CD8-positive, alpha-beta memory T cell (primary cell): ENCODE data around the gene HIRA. TPM values are rescaled to one million over a fixed set of nuclear protein-coding genes. Genes with fewer than 3 reads are reported as not detected.

Experiments
- CTCF ChIA-PET: fragments of 350-600 bp; sonication (Branson Sonifier 250); formaldehyde crosslinking; loops from one replicate; lab custom pipeline; 2021; ENCODE audit warnings: antibody characterized with exemption; lab: Charles Lee
- POLR2A ChIA-PET: fragments of 350-600 bp; sonication (Branson Sonifier 250); formaldehyde crosslinking; loops from one replicate; lab custom pipeline; 2021; ENCODE audit warnings: antibody characterized with exemption; lab: Charles Lee
- DNase-seq, 5 donors: peaks; one replicate each; pipeline versions ENCODE4 v3.0.0 to v3.0.0-alpha.2; 2020 to 2022; ENCODE audit warnings: mixed read lengths in 1 of 5
- H3K27ac ChIP-seq: one replicate; pipeline ENCODE4 v1.7.0; 2013; ENCODE audit warnings: low read depth, mild to moderate bottlenecking, low read length, moderate library complexity
- H3K27me3 ChIP-seq: 2 replicates; pipeline ENCODE4 v1.7.0; 2013; ENCODE audit warnings: low read length, mild to moderate bottlenecking; ENCODE audit not compliant: insufficient read depth, poor library complexity, severe bottlenecking
- H3K36me3 ChIP-seq: 2 replicates; pipeline ENCODE4 v1.7.0; 2013; ENCODE audit warnings: mild to moderate bottlenecking, low read length, moderate library complexity; ENCODE audit not compliant: insufficient read depth
- H3K4me1 ChIP-seq: 2 replicates; pipeline ENCODE4 v1.7.0; 2013; ENCODE audit warnings: mild to moderate bottlenecking, low read length, moderate library complexity; ENCODE audit not compliant: insufficient read depth
- H3K4me3 ChIP-seq: 2 replicates; pipeline ENCODE4 v1.7.0; 2013; ENCODE audit warnings: mild to moderate bottlenecking, low read length
- H3K9me3 ChIP-seq: 2 replicates; pipeline ENCODE4 v1.7.0; 2013; ENCODE audit warnings: mild to moderate bottlenecking, low read length
- H3K27ac Mint-ChIP-seq, 8 donors: one replicate each; pipeline ENCODE4 v1.8.0; 2020 to 2021; ENCODE audit warnings: mixed read lengths in 8 of 8, mild to moderate bottlenecking in 6 of 8, inconsistent platforms in 3 of 8, moderate library complexity in 3 of 8
- H3K27me3 Mint-ChIP-seq, 2 donors: one replicate each; pipeline ENCODE4 v1.8.0; 2020 to 2021; ENCODE audit warnings: mixed read lengths in 2 of 2, mild to moderate bottlenecking in 1 of 2, moderate library complexity in 1 of 2
- H3K36me3 Mint-ChIP-seq, 3 donors: one replicate each; pipeline ENCODE4 v1.8.0; 2020 to 2021; ENCODE audit warnings: mixed read lengths in 3 of 3, inconsistent platforms in 1 of 3, mild to moderate bottlenecking in 1 of 3
- H3K4me1 Mint-ChIP-seq, 3 donors: one replicate each; pipeline ENCODE4 v1.8.0; 2020 to 2021; ENCODE audit warnings: mixed read lengths in 3 of 3, inconsistent platforms in 1 of 3, mild to moderate bottlenecking in 1 of 3
- H3K4me3 Mint-ChIP-seq, 7 donors: one replicate each; pipeline ENCODE4 v1.8.0; 2020 to 2021; ENCODE audit warnings: mixed read lengths in 7 of 7, mild to moderate bottlenecking in 6 of 7, moderate library complexity in 4 of 7, inconsistent platforms in 2 of 7
- H3K9me3 Mint-ChIP-seq, 5 donors: one replicate each; pipeline ENCODE4 v1.8.0; 2020 to 2022; ENCODE audit warnings: mixed read lengths in 5 of 5, mild to moderate bottlenecking in 3 of 5, moderate library complexity in 2 of 5, inconsistent platforms in 1 of 5
- polyA plus RNA-seq: library from polyadenylated mRNA; unstranded; fragments of 300-500 nt; fragmentation: Illumina TruSeq; gene quantifications from one replicate; pipeline ENCODE4 v1.2.3, GENCODE V29; 2021
- total RNA-seq, 2 experiments: library from RNA; stranded (reverse); gene quantifications; one replicate each; pipeline ENCODE4 v1.2.3, GENCODE V29; 2021

HIRA gene
- total and polyA plus RNA-seq, 3 experiments from 2014 or later: 4.6 to 44.8 (median 38.5) TPM

DNA sequence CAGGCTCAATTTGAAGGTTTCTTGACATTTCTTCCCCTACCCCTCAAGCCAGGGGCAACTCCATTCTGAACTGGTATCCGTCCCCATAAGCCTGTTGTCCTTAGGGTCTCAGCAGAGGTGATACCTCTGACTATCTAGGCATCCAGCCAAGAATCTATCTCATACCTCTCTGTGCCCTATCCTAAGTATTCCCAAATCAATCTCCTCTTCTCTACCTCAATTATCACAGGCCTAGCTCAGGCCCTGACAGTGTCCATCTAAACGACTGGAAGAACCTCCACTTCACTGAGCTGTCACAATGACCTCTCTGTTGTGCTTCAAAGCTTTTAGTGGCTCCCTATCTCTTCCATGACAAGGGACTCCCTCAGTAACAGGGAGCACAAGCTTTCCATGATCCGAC, 26.9 kb downstream of the HIRA start:
- Mint-ChIP-seq H3K27ac (peak overlapping the region in 3 of 8 donors; percentile 48 to 71 (median 53)), H3K36me3 (peaks cover 10 to 88% (median 31%) of the 10 kb centered on the region in 3 donors), H3K9me3 (no peaks in the 10 kb centered on the region), H3K27me3 (no peaks in the 10 kb centered on the region), H3K4me1 (peaks cover 0 to 1% (median 0%) of the 10 kb centered on the region in 3 donors), H3K4me3 (no peak overlapping the region)
- Histone ChIP-seq H3K4me3 (no peak overlapping the region), H3K4me1 (peaks cover 4% of the 10 kb centered on the region), H3K36me3 (peaks cover 40% of the 10 kb centered on the region), H3K27ac (no peak overlapping the region), H3K27me3 (no peaks in the 10 kb centered on the region), H3K9me3 (no peaks in the 10 kb centered on the region)
- ChIA-PET CTCF (interaction anchor here (1.4 kb wide), 1 partner anchor 15 kb away, joined by 3 read pairs; no protein-coding TSS in a partner anchor), POLR2A (no interaction called here)
- DNase-seq: no peak

GRCh38 chr22:19402642-19403191, 28.8 kb downstream of the HIRA start:
- ChIA-PET CTCF (interaction anchor here (1.3 kb wide), 1 partner anchor 9 kb away, joined by 3 read pairs; no protein-coding TSS in a partner anchor), POLR2A (no interaction called here)
- Histone ChIP-seq H3K36me3 (peaks cover 42% of the 10 kb centered on the region), H3K27ac (no peak overlapping the region), H3K27me3 (no peaks in the 10 kb centered on the region), H3K9me3 (no peaks in the 10 kb centered on the region), H3K4me3 (no peak overlapping the region), H3K4me1 (peaks cover 4% of the 10 kb centered on the region)
- Mint-ChIP-seq H3K36me3 (peaks cover 10 to 87% (median 31%) of the 10 kb centered on the region in 3 donors), H3K4me1 (peaks cover 0 to 1% (median 0%) of the 10 kb centered on the region in 3 donors), H3K9me3 (no peaks in the 10 kb centered on the region), H3K27ac (peak overlapping the region in 1 of 8 donors; percentile 9), H3K4me3 (no peak overlapping the region), H3K27me3 (no peaks in the 10 kb centered on the region)
- no peak for DNase-seq

DNA sequence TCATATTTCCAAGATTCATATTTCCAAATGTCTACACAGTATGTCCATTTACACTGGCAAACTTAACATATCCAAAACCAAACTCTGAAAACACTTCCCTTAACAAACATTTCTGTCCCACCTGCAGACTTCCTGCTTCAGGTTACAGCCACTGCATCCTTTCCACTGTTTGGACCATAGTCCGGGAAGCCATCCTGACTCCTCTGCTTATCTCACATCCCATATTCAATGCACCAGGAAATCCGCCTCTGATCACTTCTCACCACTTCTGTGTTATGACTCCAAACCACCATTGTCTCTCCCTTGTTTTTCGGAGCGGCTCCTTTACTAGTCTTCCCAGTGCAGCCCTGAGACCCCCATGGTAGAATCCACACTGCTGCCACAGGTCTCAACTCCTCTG, 30.1 kb downstream of the HIRA start:
- Histone ChIP-seq H3K36me3 (peaks cover 42% of the 10 kb centered on the region), H3K27ac (no peak overlapping the region), H3K9me3 (no peaks in the 10 kb centered on the region), H3K4me3 (no peak overlapping the region), H3K27me3 (no peaks in the 10 kb centered on the region), H3K4me1 (peaks cover 10% of the 10 kb centered on the region)
- peak overlapping the region in 5 of 8 donors; percentile 20 to 96 (median 72) for H3K27ac Mint-ChIP-seq
- no peaks in the 10 kb centered on the region for H3K27me3 Mint-ChIP-seq
- no peak for DNase-seq
- H3K4me1 Mint-ChIP-seq: peaks cover 0 to 1% (median 0%) of the 10 kb centered on the region in 3 donors
- POLR2A ChIA-PET: no interaction called here
- H3K9me3 Mint-ChIP-seq: no peaks in the 10 kb centered on the region
- CTCF ChIA-PET: no interaction called here
- H3K36me3 Mint-ChIP-seq: peaks cover 4 to 87% (median 30%) of the 10 kb centered on the region in 3 donors
- no peak overlapping the region for H3K4me3 Mint-ChIP-seq

- no peaks in the 10 kb centered on the region for H3K27me3 Mint-ChIP-seq
- Histone ChIP-seq H3K36me3 (peaks cover 42% of the 10 kb centered on the region), H3K27me3 (no peaks in the 10 kb centered on the region), H3K27ac (no peak overlapping the region), H3K9me3 (no peaks in the 10 kb centered on the region), H3K4me1 (peaks cover 10% of the 10 kb centered on the region), H3K4me3 (no peak overlapping the region)
- H3K36me3 Mint-ChIP-seq: peaks cover 4 to 85% (median 26%) of the 10 kb centered on the region in 3 donors
- ChIA-PET POLR2A (no interaction called here), CTCF (no interaction called here)
- no peak for DNase-seq
- H3K4me3 Mint-ChIP-seq: no peak overlapping the region
- H3K4me1 Mint-ChIP-seq: peaks cover 0 to 1% (median 0%) of the 10 kb centered on the region in 3 donors
- no peaks in the 10 kb centered on the region for H3K9me3 Mint-ChIP-seq
- peak overlapping the region in 6 of 8 donors; percentile 53 to 93 (median 69) for H3K27ac Mint-ChIP-seq
These were observed 30.7 kb downstream of the HIRA start for GRCh38 chr22:19400881-19401280.

DNA sequence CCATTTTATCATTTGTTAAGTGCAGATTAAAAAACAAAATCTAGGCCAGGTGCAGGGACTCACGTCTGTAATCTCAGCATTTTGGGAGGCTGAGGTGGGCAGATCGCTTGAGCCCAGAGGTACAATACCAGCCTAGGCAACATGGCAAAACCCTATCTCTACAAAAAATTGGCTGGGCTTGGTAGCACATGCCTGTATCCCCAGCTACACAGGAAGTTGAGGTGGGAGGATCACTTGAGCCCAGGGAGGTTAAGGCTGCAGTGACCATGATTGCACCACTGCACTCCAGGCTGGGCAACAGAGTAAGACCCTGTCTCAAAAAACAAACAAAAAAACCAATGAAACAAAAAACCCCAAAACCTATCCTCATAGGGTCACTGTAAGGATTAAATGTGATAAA, 32.9 kb downstream of the HIRA start:
- no peak overlapping the region for H3K4me3 Mint-ChIP-seq
- Histone ChIP-seq H3K4me1 (peaks cover 6% of the 10 kb centered on the region), H3K27me3 (no peaks in the 10 kb centered on the region), H3K9me3 (no peaks in the 10 kb centered on the region), H3K36me3 (peaks cover 45% of the 10 kb centered on the region), H3K4me3 (no peak overlapping the region), H3K27ac (peak overlapping the region; percentile 12)
- no peaks in the 10 kb centered on the region for H3K9me3 Mint-ChIP-seq
- H3K36me3 Mint-ChIP-seq: peaks cover 0 to 86% (median 22%) of the 10 kb centered on the region in 3 donors
- POLR2A ChIA-PET: no interaction called here
- H3K27ac Mint-ChIP-seq: peak overlapping the region in 2 of 8 donors; percentile 29 to 57
- CTCF ChIA-PET: no interaction called here
- H3K27me3 Mint-ChIP-seq: no peaks in the 10 kb centered on the region
- H3K4me1 Mint-ChIP-seq: peaks cover 0 to 1% (median 0%) of the 10 kb centered on the region in 3 donors
- no peak for DNase-seq

- peaks cover 6% of the 10 kb centered on the region for H3K4me1 ChIP-seq
- Mint-ChIP-seq H3K36me3 (peaks cover 0 to 88% (median 23%) of the 10 kb centered on the region in 3 donors), H3K4me1 (peaks cover 0 to 1% (median 0%) of the 10 kb centered on the region in 3 donors), H3K27ac (peak overlapping the region in 1 of 8 donors; percentile 12), H3K4me3 (no peak overlapping the region), H3K27me3 (no peaks in the 10 kb centered on the region), H3K9me3 (no peaks in the 10 kb centered on the region)
- DNase-seq: no peak
- H3K9me3 ChIP-seq: no peaks in the 10 kb centered on the region
- ChIA-PET POLR2A (no interaction called here), CTCF (no interaction called here)
- H3K27ac ChIP-seq: peak overlapping the region; percentile 12
- H3K36me3 ChIP-seq: peaks cover 47% of the 10 kb centered on the region
- no peak overlapping the region for H3K4me3 ChIP-seq
- no peaks in the 10 kb centered on the region for H3K27me3 ChIP-seq
These were observed 33.3 kb downstream of the HIRA start for GRCh38 chr22:19398206-19398605.

DNA sequence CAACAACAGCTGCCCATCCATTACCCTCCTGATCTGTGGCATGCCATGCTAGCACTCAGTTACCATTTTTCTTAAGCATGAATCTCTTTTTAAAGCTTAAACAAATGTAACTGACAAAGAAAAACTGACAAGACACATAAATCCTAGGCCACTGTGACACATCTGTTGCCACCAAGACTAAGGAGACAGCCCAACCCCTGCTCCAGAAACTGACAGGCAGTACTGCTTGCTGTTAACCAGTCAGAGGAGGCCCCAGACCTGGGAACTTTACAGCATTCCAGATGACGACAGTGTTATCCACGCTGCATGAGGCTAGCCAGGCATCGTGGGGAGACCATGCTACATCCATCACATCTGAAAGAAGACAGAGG, 33.8 kb downstream of the HIRA start:
- Histone ChIP-seq H3K9me3 (no peaks in the 10 kb centered on the region), H3K27ac (peak overlapping the region; percentile 78), H3K4me1 (peaks cover 6% of the 10 kb centered on the region), H3K36me3 (peaks cover 49% of the 10 kb centered on the region), H3K27me3 (no peaks in the 10 kb centered on the region), H3K4me3 (no peak overlapping the region)
- no peaks in the 10 kb centered on the region for H3K9me3 Mint-ChIP-seq
- peaks cover 0 to 1% (median 0%) of the 10 kb centered on the region in 3 donors for H3K4me1 Mint-ChIP-seq
- H3K27me3 Mint-ChIP-seq: no peaks in the 10 kb centered on the region
- DNase-seq: no peak
- peak overlapping the region in 1 of 8 donors; percentile 23 for H3K27ac Mint-ChIP-seq
- no peak overlapping the region for H3K4me3 Mint-ChIP-seq
- ChIA-PET CTCF (no interaction called here), POLR2A (no interaction called here)
- peaks cover 0 to 89% (median 23%) of the 10 kb centered on the region in 3 donors for H3K36me3 Mint-ChIP-seq

DNA sequence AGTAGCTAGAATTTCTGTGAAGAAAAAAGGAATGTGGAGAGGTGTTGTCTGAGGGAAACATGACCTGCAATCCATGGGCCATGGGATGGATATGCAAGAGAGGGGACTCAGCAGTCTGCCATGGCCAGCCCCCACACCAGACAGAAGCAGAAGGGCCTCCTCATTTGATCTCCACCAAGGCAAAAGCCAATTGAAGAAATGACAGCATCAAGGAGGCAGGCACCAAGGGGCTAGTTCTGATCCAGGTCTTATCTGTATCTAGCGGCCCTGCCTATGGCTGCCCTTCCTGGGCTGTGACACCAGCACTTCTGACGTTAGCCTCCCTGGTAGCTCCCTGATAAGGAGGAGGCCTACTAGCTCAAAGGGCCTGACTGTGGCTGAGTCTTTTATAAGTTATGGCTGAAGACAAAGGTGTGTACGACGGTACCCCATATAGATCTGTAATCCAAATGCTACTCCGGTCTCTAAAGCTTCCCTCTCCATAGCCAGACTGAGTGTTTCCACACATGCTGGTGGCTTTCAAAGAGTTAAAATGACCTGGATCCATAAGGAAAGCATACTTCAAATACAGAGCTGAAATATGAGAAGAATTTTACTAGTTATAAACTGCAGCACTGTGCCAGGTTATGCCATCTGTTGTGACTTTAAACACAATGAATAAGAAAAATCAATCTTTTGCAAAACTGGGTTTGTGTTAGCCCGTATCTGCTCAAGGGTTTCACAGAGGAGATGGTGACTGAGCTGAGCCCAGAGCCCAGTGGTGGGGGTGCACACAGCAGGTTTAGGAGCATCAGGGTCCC, 34.4 kb downstream of the HIRA start:
- peak overlapping the region; percentile 78 for H3K27ac ChIP-seq
- peaks cover 55% of the 10 kb centered on the region for H3K36me3 ChIP-seq
- no peak overlapping the region for H3K4me3 Mint-ChIP-seq
- ChIA-PET POLR2A (no interaction called here), CTCF (no interaction called here)
- H3K4me1 Mint-ChIP-seq: peaks cover 0 to 1% (median 0%) of the 10 kb centered on the region in 3 donors
- no peaks in the 10 kb centered on the region for H3K27me3 Mint-ChIP-seq
- H3K27ac Mint-ChIP-seq: peak overlapping the region in 3 of 8 donors; percentile 26 to 63 (median 47)
- H3K9me3 Mint-ChIP-seq: no peaks in the 10 kb centered on the region
- no peak for DNase-seq
- H3K27me3 ChIP-seq: no peaks in the 10 kb centered on the region
- peaks cover 6% of the 10 kb centered on the region for H3K4me1 ChIP-seq
- H3K4me3 ChIP-seq: no peak overlapping the region
- no peaks in the 10 kb centered on the region for H3K9me3 ChIP-seq
- H3K36me3 Mint-ChIP-seq: peaks cover 0 to 90% (median 23%) of the 10 kb centered on the region in 3 donors
